Measurements from ENCODE around the gene PXDN.

- TF ChIP-seq POLR2A (IDR thresholded peaks at IDR 0.05; ENCODE audit: low read length) (no peak), GATA1 (IDR thresholded peaks at IDR 0.05; ENCODE audit: low read depth, low read length) (no peak)
These were observed 2.5 kb downstream of the PXDN start for GRCh38 chr2:1741851-1742250.
